ENCODE results near the gene SERPINE1. TPM values are rescaled to one million over a fixed set of nuclear protein-coding genes. Genes with fewer than 3 reads are reported as not detected.
A peak's percentile ranks its signal among the peaks of the same experiment; 100 is the strongest.
"Not testable (repeated sequence)": the region's sequence is repeated elsewhere in the genome, so short reads cannot be mapped to it uniquely, and the experiment has no call there.

SERPINE1 gene
- total RNA-seq, 4 donors from 2014 or later, result 36.4 to 861 (median 118) TPM

- DNase-seq (ENCODE audit: low spot score) (no peak), ATAC-seq (ENCODE audit: low FRiP score) (no peak)
- TF ChIP-seq CTCF (IDR thresholded peaks at IDR 0.05), result no peak
These were observed 38.9 kb upstream of the SERPINE1 start for GRCh38 chr7:101088069-101088425.

GRCh38 chr7:101088858-101089529 lies 37.9 kb upstream of the SERPINE1 start:
- TF ChIP-seq CTCF (IDR thresholded peaks at IDR 0.05), result no peak
- ATAC-seq (ENCODE audit: low FRiP score) (no peak), DNase-seq (ENCODE audit: low spot score) (no peak)

GRCh38 chr7:101089876-101090275 lies 37.0 kb upstream of the SERPINE1 start:
- no peak for TF ChIP-seq CTCF (IDR thresholded peaks at IDR 0.05)
- DNase-seq (ENCODE audit: low spot score) (no peak), ATAC-seq (ENCODE audit: low FRiP score) (no peak)

GRCh38 chr7:101092266-101092905 lies 34.5 kb upstream of the SERPINE1 start:
- not testable (repeated sequence) for DNase-seq (ENCODE audit: low spot score); ATAC-seq (ENCODE audit: low FRiP score)

- no peak for TF ChIP-seq CTCF (IDR thresholded peaks at IDR 0.05)
- DNase-seq (ENCODE audit: low spot score) (no peak), ATAC-seq (ENCODE audit: low FRiP score) (no peak)
These were observed 33.0 kb upstream of the SERPINE1 start for GRCh38 chr7:101093906-101094305.

- no peak for TF ChIP-seq CTCF (IDR thresholded peaks at IDR 0.05)
- no peak for DNase-seq (ENCODE audit: low spot score)
- ATAC-seq (ENCODE audit: low FRiP score), result no peak
These were observed 32.5 kb upstream of the SERPINE1 start for GRCh38 chr7:101094376-101094775.

GRCh38 chr7:101094791-101095375 lies 32.0 kb upstream of the SERPINE1 start:
- ATAC-seq (ENCODE audit: low FRiP score) (peak; percentile 70), DNase-seq (ENCODE audit: low spot score) (no peak)
- TF ChIP-seq CTCF (IDR thresholded peaks at IDR 0.05), result peak in 1 of 3 donors; percentile 3
